AG10803 (cell line): Measurements from ENCODE around the gene TM4SF18.

Source experiments
- DNase-seq: peaks from one replicate; pipeline ENCODE4 v3.0.0; 2010; ENCODE audit warnings: low read depth
- H3K4me3 ChIP-seq: 2 replicates; pipeline ENCODE4 v1.5.1; 2011; ENCODE audit warnings: mild to moderate bottlenecking, low read length, control low read depth
- CTCF ChIP-seq: conservative IDR thresholded peaks from 2 replicates; pipeline ENCODE4 v1.5.1; 2011; ENCODE audit warnings: mild to moderate bottlenecking, low read length, control low read depth, inconsistent platforms

The TM4SF18 gene

GRCh38 chr3:149332771-149333170 lies 665 bp downstream of the TM4SF18 start:
- DNase-seq = no peak
- H3K4me3 ChIP-seq = no peak overlapping the region

GRCh38 chr3:149332227-149332765 lies 1.1 kb downstream of the TM4SF18 start:
- no peak for TF ChIP-seq CTCF
- no peak overlapping the region for H3K4me3 ChIP-seq
- DNase-seq = no peak

More at GRCh38 chr3:149332771-149333170, 665 bp downstream of the TM4SF18 start:
- TF ChIP-seq CTCF = no peak

GRCh38 chr3:149331396-149331795 lies 2.0 kb downstream of the TM4SF18 start:
- no peak for DNase-seq
- no peak overlapping the region for H3K4me3 ChIP-seq
- TF ChIP-seq CTCF = no peak

GRCh38 chr3:149330609-149331331 lies 2.7 kb downstream of the TM4SF18 start:
- DNase-seq = no peak
- no peak overlapping the region for H3K4me3 ChIP-seq
- TF ChIP-seq CTCF = no peak

GRCh38 chr3:149327156-149327555 lies 6.3 kb downstream of the TM4SF18 start:
- no peak for TF ChIP-seq CTCF
- no peak for DNase-seq
- H3K4me3 ChIP-seq = no peak overlapping the region

- DNase-seq = no peak
- no peak for TF ChIP-seq CTCF
Measured at GRCh38 chr3:149325581-149325980, 7.9 kb downstream of the TM4SF18 start.

GRCh38 chr3:149324332-149324731 lies 9.1 kb downstream of the TM4SF18 start:
- H3K4me3 ChIP-seq = no peak overlapping the region
- TF ChIP-seq CTCF = no peak
- no peak for DNase-seq

More at GRCh38 chr3:149325581-149325980, 7.9 kb downstream of the TM4SF18 start:
- no peak overlapping the region for H3K4me3 ChIP-seq
